ENCODE measurements around the gene WIPF1.

The WIPF1 gene

GRCh38 chr2:174595116-174595809 lies 2.3 kb downstream of the WIPF1 start:
- no peak for DNase-seq

- DNase-seq, result no peak
Measured at GRCh38 chr2:174594456-174594855, 3.1 kb downstream of the WIPF1 start.

- DNase-seq, result peak; percentile 66
Measured at GRCh38 chr2:174593574-174594203, 3.9 kb downstream of the WIPF1 start.

- DNase-seq, result no peak
Measured at GRCh38 chr2:174593041-174593440, 4.6 kb downstream of the WIPF1 start.

GRCh38 chr2:174591740-174592139 lies 5.9 kb downstream of the WIPF1 start:
- DNase-seq, result peak; percentile 22

GRCh38 chr2:174590928-174591648 lies 6.5 kb downstream of the WIPF1 start:
- DNase-seq, result no peak

- no peak for DNase-seq
Measured at GRCh38 chr2:174590346-174590745, 7.3 kb downstream of the WIPF1 start.

GRCh38 chr2:174589334-174589733 lies 8.3 kb downstream of the WIPF1 start:
- DNase-seq, result no peak

- DNase-seq, result no peak
Measured at GRCh38 chr2:174588463-174588862, 9.1 kb downstream of the WIPF1 start.

GRCh38 chr2:174587579-174587978 lies 10.0 kb downstream of the WIPF1 start:
- peak; percentile 30 for DNase-seq

GRCh38 chr2:174586418-174587295 lies 10.9 kb downstream of the WIPF1 start:
- DNase-seq, result peak; percentile 21

- no peak for DNase-seq
Measured at GRCh38 chr2:174585657-174586252, 11.8 kb downstream of the WIPF1 start.

GRCh38 chr2:174585146-174585545 lies 12.5 kb downstream of the WIPF1 start:
- no peak for DNase-seq

GRCh38 chr2:174581491-174581890 lies 16.1 kb downstream of the WIPF1 start:
- no peak for DNase-seq

- DNase-seq, result no peak
Measured at GRCh38 chr2:174580951-174581350, 16.7 kb downstream of the WIPF1 start.

- peak; percentile 73 for DNase-seq
Measured at GRCh38 chr2:174577967-174578589, 19.5 kb downstream of the WIPF1 start.

GRCh38 chr2:174575124-174575776 lies 22.4 kb downstream of the WIPF1 start:
- no peak for DNase-seq

GRCh38 chr2:174574657-174575056 lies 22.9 kb downstream of the WIPF1 start:
- no peak for DNase-seq

- DNase-seq, result no peak
Measured at GRCh38 chr2:174573621-174574081, 24.0 kb downstream of the WIPF1 start.

GRCh38 chr2:174572556-174572955 lies 25.0 kb downstream of the WIPF1 start:
- no peak for DNase-seq

GRCh38 chr2:174571669-174572323 lies 25.8 kb downstream of the WIPF1 start:
- no peak for DNase-seq

Data from EL (cell line).